Fibroblast of skin of left quadriceps (primary cell): ENCODE data around the gene CHST14.

ENCODE experiments used
- DNase-seq, 2 experiments: peaks; one replicate each; pipeline ENCODE4 v3.0.0-alpha.2; 2013; ENCODE audit warnings: low read depth in 2 of 2

The CHST14 gene

GRCh38 chr15:40461958-40462357 lies 8.8 kb upstream of the CHST14 start:
- DNase-seq, result no peak

- DNase-seq, result no peak
These were observed 7.5 kb upstream of the CHST14 start for GRCh38 chr15:40463279-40463678.

GRCh38 chr15:40463886-40464545 lies 6.8 kb upstream of the CHST14 start:
- DNase-seq, result no peak

- no peak for DNase-seq
These were observed 6.1 kb upstream of the CHST14 start for GRCh38 chr15:40464595-40465185.

GRCh38 chr15:40465939-40466338 lies 4.8 kb upstream of the CHST14 start:
- no peak for DNase-seq

GRCh38 chr15:40466426-40467260 lies 4.1 kb upstream of the CHST14 start:
- DNase-seq, result no peak

GRCh38 chr15:40467261-40467615 lies 3.5 kb upstream of the CHST14 start:
- DNase-seq, result no peak

GRCh38 chr15:40468898-40469331 lies 1.9 kb upstream of the CHST14 start:
- no peak for DNase-seq

GRCh38 chr15:40469776-40470390 lies 901 bp upstream of the CHST14 start:
- DNase-seq, result no peak

GRCh38 chr15:40471105-40471807 lies 472 bp downstream of the CHST14 start:
- DNase-seq, result no peak

GRCh38 chr15:40471808-40472150 lies 995 bp downstream of the CHST14 start:
- DNase-seq, result no peak

GRCh38 chr15:40472171-40472727 lies 1.5 kb downstream of the CHST14 start:
- no peak for DNase-seq

- no peak for DNase-seq
These were observed 3.8 kb downstream of the CHST14 start for GRCh38 chr15:40474581-40474980.

- DNase-seq, result no peak
These were observed 7.0 kb downstream of the CHST14 start for GRCh38 chr15:40477642-40478327.

- DNase-seq, result no peak
These were observed 8.2 kb downstream of the CHST14 start for GRCh38 chr15:40479024-40479423.

- no peak for DNase-seq
These were observed 10.7 kb downstream of the CHST14 start for GRCh38 chr15:40481341-40482074.

- no peak for DNase-seq
These were observed 13.1 kb downstream of the CHST14 start for GRCh38 chr15:40483919-40484318.

- no peak for DNase-seq
These were observed 15.4 kb downstream of the CHST14 start for GRCh38 chr15:40486066-40486770.

- DNase-seq, result no peak
These were observed 17.3 kb downstream of the CHST14 start for GRCh38 chr15:40487816-40488682.
